Astrocyte (in vitro differentiated cells and primary cell): ENCODE data around the gene TNIK. TPM values are rescaled to one million over a fixed set of nuclear protein-coding genes. Genes with fewer than 3 reads are reported as not detected.

Source experiments
- DNase-seq: peaks from one replicate; pipeline ENCODE4 v3.0.0-alpha.2; 2010; ENCODE audit warnings: low read depth
- FAIRE-seq: peaks from 2 replicates; lab custom pipeline; 2011; peaks lifted over from hg19 to GRCh38; lab: Jason Lieb, UNC
- H2AFZ ChIP-seq: 2 replicates; pipeline ENCODE4 v1.6.0; 2012; ENCODE audit warnings: low read depth, low read length, inconsistent platforms
- H3K27ac ChIP-seq: 2 replicates; pipeline ENCODE4 v1.5.1; 2011; ENCODE audit warnings: low read depth, low read length, inconsistent platforms
- H3K27me3 ChIP-seq: 2 replicates; pipeline ENCODE4 v1.6.0; 2011; ENCODE audit warnings: low read length, inconsistent platforms; ENCODE audit not compliant: insufficient read depth
- H3K36me3 ChIP-seq: 2 replicates; pipeline ENCODE4 v1.5.1; 2011; ENCODE audit warnings: low read length, inconsistent platforms; ENCODE audit not compliant: insufficient read depth
- H3K4me1 ChIP-seq: 2 replicates; pipeline ENCODE4 v1.5.1; 2011; ENCODE audit warnings: low read length, inconsistent platforms; ENCODE audit not compliant: insufficient read depth
- H3K4me2 ChIP-seq: 2 replicates; pipeline ENCODE4 v1.6.0; 2012; ENCODE audit warnings: low read length, inconsistent platforms
- H3K4me3 ChIP-seq: 2 replicates; pipeline ENCODE4 v1.5.1; 2011; ENCODE audit warnings: low read depth, mild to moderate bottlenecking, low read length, inconsistent platforms; ENCODE audit not compliant: insufficient read depth
- H3K79me2 ChIP-seq: 2 replicates; pipeline ENCODE4 v1.6.0; 2012; ENCODE audit warnings: mild to moderate bottlenecking, low read length, inconsistent platforms; ENCODE audit not compliant: insufficient read depth
- H3K9ac ChIP-seq: 2 replicates; pipeline ENCODE4 v1.6.0; 2012; ENCODE audit warnings: mild to moderate bottlenecking, low read length, inconsistent platforms
- H3K9me3 ChIP-seq: 2 replicates; pipeline ENCODE4 v1.5.1; 2012; ENCODE audit warnings: low read depth, mild to moderate bottlenecking, low read length, inconsistent platforms; ENCODE audit not compliant: insufficient read depth
- H4K20me1 ChIP-seq: 2 replicates; pipeline ENCODE4 v1.6.0; 2012; ENCODE audit warnings: low read length, inconsistent platforms; ENCODE audit not compliant: insufficient read depth
- H3K27ac Mint-ChIP-seq: one replicate; pipeline ENCODE4 v1.8.0; 2021; ENCODE audit warnings: mild to moderate bottlenecking, mixed read lengths; ENCODE audit not compliant: unreplicated experiment
- H3K27me3 Mint-ChIP-seq: one replicate; pipeline ENCODE4 v1.8.0; 2021; ENCODE audit warnings: low read depth, mixed read lengths; ENCODE audit not compliant: unreplicated experiment
- H3K36me3 Mint-ChIP-seq: one replicate; pipeline ENCODE4 v1.8.0; 2021; ENCODE audit warnings: low read depth, mixed read lengths; ENCODE audit not compliant: unreplicated experiment
- H3K4me1 Mint-ChIP-seq: one replicate; pipeline ENCODE4 v1.8.0; 2021; ENCODE audit warnings: low read depth, mixed read lengths; ENCODE audit not compliant: unreplicated experiment
- H3K4me3 Mint-ChIP-seq: one replicate; pipeline ENCODE4 v1.8.0; 2021; ENCODE audit warnings: mild to moderate bottlenecking, moderate library complexity, mixed read lengths; ENCODE audit not compliant: unreplicated experiment
- H3K9me3 Mint-ChIP-seq: one replicate; pipeline ENCODE4 v1.8.0; 2021; ENCODE audit warnings: mild to moderate bottlenecking, mixed read lengths; ENCODE audit not compliant: unreplicated experiment
- CTCF ChIP-seq: IDR thresholded peaks from 2 replicates; pipeline ENCODE4 v1.5.1; 2011; ENCODE audit warnings: low read depth, mild to moderate bottlenecking, inconsistent platforms, low read length, moderate library complexity; ENCODE audit not compliant: insufficient read depth
- EZH2 ChIP-seq: IDR thresholded peaks from 2 replicates; pipeline ENCODE4 v1.6.1; 2012; ENCODE audit warnings: mild to moderate bottlenecking, low read length, inconsistent platforms; ENCODE audit not compliant: insufficient read depth
- total RNA-seq: library from RNA; stranded (reverse); gene quantifications from 2 replicates; pipeline ENCODE4 v1.2.1, GENCODE V29; 2021

TNIK gene
- total RNA-seq, 1 donor from 2014 or later, result 70.0 TPM

- Histone ChIP-seq H3K36me3 (no peaks in the 10 kb centered on the region), H3K4me2 (no peak overlapping the region), H2AFZ (no peak overlapping the region), H4K20me1 (no peaks in the 10 kb centered on the region), H3K79me2 (peaks cover 5% of the 10 kb centered on the region), H3K4me1 (no peaks in the 10 kb centered on the region), H3K27me3 (no peaks in the 10 kb centered on the region), H3K9ac (no peak overlapping the region), H3K4me3 (no peak overlapping the region), H3K27ac (no peak overlapping the region), H3K9me3 (no peaks in the 10 kb centered on the region)
- Mint-ChIP-seq H3K9me3 (no peaks in the 10 kb centered on the region), H3K4me1 (peaks cover 18% of the 10 kb centered on the region), H3K27ac (no peak overlapping the region), H3K4me3 (no peak overlapping the region), H3K36me3 (no peaks in the 10 kb centered on the region), H3K27me3 (no peaks in the 10 kb centered on the region)
- FAIRE-seq, result no peak
- no peak for DNase-seq
- no peak for TF ChIP-seq CTCF
- no peak for TF ChIP-seq EZH2
Measured at GRCh38 chr3:171366043-171366442, 94.2 kb downstream of the TNIK start.

GRCh38 chr3:171365489-171365888 is 94.7 kb downstream of the TNIK start:
- Histone ChIP-seq H4K20me1 (no peaks in the 10 kb centered on the region), H3K4me3 (no peak overlapping the region), H3K79me2 (peaks cover 5% of the 10 kb centered on the region), H3K4me1 (no peaks in the 10 kb centered on the region), H3K9ac (no peak overlapping the region), H3K4me2 (no peak overlapping the region), H3K27ac (no peak overlapping the region), H3K27me3 (no peaks in the 10 kb centered on the region), H3K9me3 (no peaks in the 10 kb centered on the region), H2AFZ (no peak overlapping the region), H3K36me3 (no peaks in the 10 kb centered on the region)
- H3K4me1 Mint-ChIP-seq, result peaks cover 14% of the 10 kb centered on the region
- no peaks in the 10 kb centered on the region for H3K36me3 Mint-ChIP-seq
- no peak for DNase-seq
- TF ChIP-seq CTCF, result no peak
- TF ChIP-seq EZH2, result no peak
- H3K9me3 Mint-ChIP-seq, result no peaks in the 10 kb centered on the region
- H3K27ac Mint-ChIP-seq, result no peak overlapping the region
- no peak overlapping the region for H3K4me3 Mint-ChIP-seq
- H3K27me3 Mint-ChIP-seq, result no peaks in the 10 kb centered on the region
- FAIRE-seq, result no peak

- H3K27me3 Mint-ChIP-seq, result no peaks in the 10 kb centered on the region
- DNase-seq, result no peak
- no peaks in the 10 kb centered on the region for H3K9me3 ChIP-seq
- H3K4me3 ChIP-seq, result no peak overlapping the region
- H3K4me3 Mint-ChIP-seq, result no peak overlapping the region
- H4K20me1 ChIP-seq, result no peaks in the 10 kb centered on the region
- no peak overlapping the region for H3K27ac ChIP-seq
- H3K4me1 ChIP-seq, result no peaks in the 10 kb centered on the region
- no peaks in the 10 kb centered on the region for H3K9me3 Mint-ChIP-seq
- peaks cover 5% of the 10 kb centered on the region for H3K79me2 ChIP-seq
- H3K36me3 ChIP-seq, result no peaks in the 10 kb centered on the region
- H3K36me3 Mint-ChIP-seq, result no peaks in the 10 kb centered on the region
- H3K9ac ChIP-seq, result no peak overlapping the region
- H3K4me2 ChIP-seq, result no peak overlapping the region
- no peak for FAIRE-seq
- no peak overlapping the region for H3K27ac Mint-ChIP-seq
- H3K27me3 ChIP-seq, result no peaks in the 10 kb centered on the region
- no peak for TF ChIP-seq CTCF
- TF ChIP-seq EZH2, result no peak
- H3K4me1 Mint-ChIP-seq, result peaks cover 9% of the 10 kb centered on the region
- no peak overlapping the region for H2AFZ ChIP-seq
Measured at GRCh38 chr3:171364500-171364899, 95.7 kb downstream of the TNIK start.
